Neutrophil (primary cell): ENCODE results near the gene KLHL25.

ENCODE experiments used
- H3K27ac ChIP-seq: fragments of 200-600 bp; sonication (generic); 2 replicates; pipeline ENCODE4 v1.5.1; 2016; ENCODE audit warnings: mild to moderate bottlenecking, moderate library complexity
- H3K27me3 ChIP-seq: fragments of 200-600 bp; sonication (generic); 2 replicates; pipeline ENCODE4 v1.6.0; 2016; ENCODE audit warnings: mild to moderate bottlenecking
- H3K36me3 ChIP-seq: fragments of 200-600 bp; sonication (generic); 2 replicates; pipeline ENCODE4 v1.5.1; 2017
- H3K4me1 ChIP-seq, 2 experiments: fragments of 200-600 bp in 1 of 2; sonication (generic) in 1 of 2; 1 replicate in 1 of 2; 2 replicates in 1 of 2; pipeline versions ENCODE4 v1.5.1 to v1.6.1; 2013 to 2016; ENCODE audit warnings: low read depth in 1 of 2, low read length in 1 of 2, mild to moderate bottlenecking in 1 of 2, moderate library complexity in 1 of 2; ENCODE audit not compliant: control insufficient read depth in 1 of 2, insufficient read depth in 1 of 2
- H3K4me3 ChIP-seq, 2 experiments: fragments of 200-600 bp in 1 of 2; sonication (generic) in 1 of 2; 1 replicate in 1 of 2; 2 replicates in 1 of 2; pipeline ENCODE4 v1.5.1; 2013 to 2016; ENCODE audit warnings: low read depth in 1 of 2, low read length in 1 of 2, mild to moderate bottlenecking in 1 of 2, moderate library complexity in 1 of 2
- H3K9me3 ChIP-seq: fragments of 200-600 bp; sonication (generic); 2 replicates; pipeline ENCODE4 v1.5.1; 2016
- CTCF ChIP-seq: fragments of 200-600 bp; sonication (generic); IDR thresholded peaks from 2 replicates; pipeline ENCODE4 v1.5.1; 2016; ENCODE audit warnings: antibody characterized with exemption

Gene KLHL25

GRCh38 chr15:85759376-85759775 lies 35.3 kb downstream of the KLHL25 start:
- H3K4me1 ChIP-seq, result no peaks in the 10 kb centered on the region
- H3K4me3 ChIP-seq, result no peak overlapping the region
- no peaks in the 10 kb centered on the region for H3K27me3 ChIP-seq
- no peak for TF ChIP-seq CTCF
- H3K27ac ChIP-seq, result no peak overlapping the region
- H3K36me3 ChIP-seq, result no peaks in the 10 kb centered on the region
- no peaks in the 10 kb centered on the region for H3K9me3 ChIP-seq

GRCh38 chr15:85758655-85758978 lies 36.1 kb downstream of the KLHL25 start:
- Histone ChIP-seq H3K36me3 (no peaks in the 10 kb centered on the region), H3K4me1 (no peaks in the 10 kb centered on the region)

GRCh38 chr15:85757939-85758654 lies 36.6 kb downstream of the KLHL25 start:
- no peak overlapping the region for H3K4me3 ChIP-seq
- H3K27me3 ChIP-seq, result peaks cover 3% of the 10 kb centered on the region
- H3K36me3 ChIP-seq, result no peaks in the 10 kb centered on the region
- H3K9me3 ChIP-seq, result no peaks in the 10 kb centered on the region
- no peaks in the 10 kb centered on the region for H3K4me1 ChIP-seq
- TF ChIP-seq CTCF, result no peak
- no peak overlapping the region for H3K27ac ChIP-seq

More at GRCh38 chr15:85758655-85758978, 36.1 kb downstream of the KLHL25 start:
- Histone ChIP-seq H3K4me3 (no peak overlapping the region), H3K27me3 (no peaks in the 10 kb centered on the region), H3K27ac (no peak overlapping the region), H3K9me3 (no peaks in the 10 kb centered on the region)
- no peak for TF ChIP-seq CTCF

- Histone ChIP-seq H3K9me3 (no peaks in the 10 kb centered on the region), H3K36me3 (no peaks in the 10 kb centered on the region), H3K27ac (no peak overlapping the region), H3K4me1 (no peaks in the 10 kb centered on the region), H3K4me3 (no peak overlapping the region), H3K27me3 (peaks cover 10% of the 10 kb centered on the region)
- TF ChIP-seq CTCF, result no peak
Measured at GRCh38 chr15:85757073-85757938, 37.4 kb downstream of the KLHL25 start.

GRCh38 chr15:85756411-85757072 lies 38.2 kb downstream of the KLHL25 start:
- TF ChIP-seq CTCF, result no peak
- H3K4me1 ChIP-seq, result no peaks in the 10 kb centered on the region
- H3K27ac ChIP-seq, result no peak overlapping the region
- H3K36me3 ChIP-seq, result no peaks in the 10 kb centered on the region
- no peak overlapping the region for H3K4me3 ChIP-seq
- H3K27me3 ChIP-seq, result peaks cover 10% of the 10 kb centered on the region
- H3K9me3 ChIP-seq, result no peaks in the 10 kb centered on the region
